Neural crest cell (in vitro differentiated cells): ENCODE measurements around the gene ACVR1C. TPM values are rescaled to one million over a fixed set of nuclear protein-coding genes. Genes with fewer than 3 reads are reported as not detected.
A peak's percentile ranks its signal among the peaks of the same experiment; 100 is the strongest.

Experiments used
- DNase-seq: peaks from one replicate; pipeline ENCODE4 v3.0.0; 2021; ENCODE audit warnings: low read depth, mixed read lengths, low spot score
- H3K27ac Mint-ChIP-seq: one replicate; pipeline ENCODE4 v1.8.0; 2021; ENCODE audit warnings: mild to moderate bottlenecking, mixed read lengths; ENCODE audit not compliant: unreplicated experiment
- H3K27me3 Mint-ChIP-seq: 2 replicates; pipeline ENCODE4 v1.8.0; 2021; ENCODE audit warnings: low read depth, mild to moderate bottlenecking, mixed read lengths
- H3K36me3 Mint-ChIP-seq: 2 replicates; pipeline ENCODE4 v1.8.0; 2021; ENCODE audit warnings: low read depth, mild to moderate bottlenecking, mixed read lengths
- H3K4me1 Mint-ChIP-seq: 2 replicates; pipeline ENCODE4 v1.8.0; 2021; ENCODE audit warnings: mixed read lengths
- H3K4me3 Mint-ChIP-seq: one replicate; pipeline ENCODE4 v1.8.0; 2021; ENCODE audit warnings: mild to moderate bottlenecking, mixed read lengths
- H3K9me3 Mint-ChIP-seq: 2 replicates; pipeline ENCODE4 v1.8.0; 2021; ENCODE audit warnings: mixed read lengths
- CTCF ChIP-seq: fragments of 200-600 bp; sonication (generic); conservative IDR thresholded peaks from 2 replicates; pipeline ENCODE4 v1.5.0; 2021; ENCODE audit warnings: antibody characterized with exemption, mild to moderate bottlenecking
- total RNA-seq: library from RNA; stranded (reverse); gene quantifications from 2 replicates; pipeline ENCODE4 v1.2.1, GENCODE V29; 2021

The ACVR1C gene
- total RNA-seq, 1 donor from 2014 or later, result 0.26 TPM

DNA sequence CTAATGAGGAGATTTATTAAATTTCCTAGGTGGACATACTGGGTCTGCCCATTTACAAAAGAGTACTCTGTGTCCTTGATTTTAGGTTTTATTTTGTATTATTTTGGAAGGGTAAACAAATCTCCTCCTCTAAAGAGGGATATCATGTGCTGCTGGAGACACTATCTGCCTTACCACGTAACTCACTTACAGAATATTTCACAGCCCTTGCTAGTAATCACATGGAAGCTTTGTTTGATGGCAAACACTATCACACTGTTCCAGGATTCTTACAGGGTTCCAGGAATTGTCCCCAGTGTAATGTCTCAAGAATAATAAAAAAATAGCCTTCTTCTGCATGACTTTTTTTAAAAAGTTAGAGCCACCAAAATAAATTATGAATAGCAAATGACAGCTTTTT is 29.2 kb upstream of the ACVR1C start:
- Mint-ChIP-seq H3K27me3 (no peaks in the 10 kb centered on the region), H3K4me1 (no peaks in the 10 kb centered on the region), H3K27ac (no peak overlapping the region), H3K4me3 (no peak overlapping the region), H3K36me3 (no peaks in the 10 kb centered on the region), H3K9me3 (no peaks in the 10 kb centered on the region)
- DNase-seq, result no peak
- TF ChIP-seq CTCF, result no peak

DNA sequence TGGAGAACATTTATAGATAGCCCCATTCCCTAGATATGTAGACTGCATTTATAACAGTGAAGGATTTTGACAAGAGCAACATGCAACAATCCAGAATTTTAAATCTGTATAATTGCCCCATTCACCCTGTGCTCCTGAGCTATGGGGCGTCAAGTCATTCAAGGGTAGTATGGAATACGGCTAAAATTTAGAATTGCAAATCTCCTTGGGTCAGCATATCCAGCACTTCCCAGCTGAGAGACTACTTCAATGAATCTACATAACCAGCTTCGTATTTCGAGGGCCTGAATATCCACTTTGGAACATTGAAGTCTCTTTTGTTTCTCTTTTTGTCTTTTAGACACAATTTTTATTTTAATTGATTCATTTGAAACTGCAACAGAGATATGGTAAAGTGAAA is 28.4 kb upstream of the ACVR1C start:
- no peak for DNase-seq
- no peaks in the 10 kb centered on the region for H3K4me1 Mint-ChIP-seq

GRCh38 chr2:157644776-157645175 is 16.1 kb upstream of the ACVR1C start:
- Mint-ChIP-seq H3K36me3 (no peaks in the 10 kb centered on the region), H3K9me3 (no peaks in the 10 kb centered on the region), H3K4me3 (no peak overlapping the region), H3K27me3 (peaks cover 17% of the 10 kb centered on the region), H3K27ac (no peak overlapping the region), H3K4me1 (no peaks in the 10 kb centered on the region)
- no peak for TF ChIP-seq CTCF
- DNase-seq, result no peak

More for the DNA sequence above, 28.4 kb upstream of the ACVR1C start:
- Mint-ChIP-seq H3K4me3 (no peak overlapping the region), H3K9me3 (no peaks in the 10 kb centered on the region), H3K27ac (no peak overlapping the region), H3K27me3 (no peaks in the 10 kb centered on the region), H3K36me3 (no peaks in the 10 kb centered on the region)
- no peak for TF ChIP-seq CTCF

GRCh38 chr2:157631861-157632260 is 3.2 kb upstream of the ACVR1C start:
- Mint-ChIP-seq H3K36me3 (no peaks in the 10 kb centered on the region), H3K4me3 (no peak overlapping the region), H3K9me3 (no peaks in the 10 kb centered on the region), H3K27me3 (peaks cover 35% of the 10 kb centered on the region), H3K4me1 (peaks cover 9% of the 10 kb centered on the region), H3K27ac (no peak overlapping the region)
- no peak for TF ChIP-seq CTCF
- no peak for DNase-seq

- H3K27ac Mint-ChIP-seq, result no peak overlapping the region
- no peak for DNase-seq
- peaks cover 67% of the 10 kb centered on the region for H3K27me3 Mint-ChIP-seq
- H3K9me3 Mint-ChIP-seq, result peaks cover 2% of the 10 kb centered on the region
- TF ChIP-seq CTCF, result no peak
- H3K4me3 Mint-ChIP-seq, result peak overlapping the region; percentile 83
- H3K36me3 Mint-ChIP-seq, result no peaks in the 10 kb centered on the region
- H3K4me1 Mint-ChIP-seq, result peaks cover 9% of the 10 kb centered on the region
These were observed 829 bp downstream of the ACVR1C start for GRCh38 chr2:157627594-157628476.
